Mesenchymal stem cell (in vitro differentiated cells and primary cell): ENCODE data around the gene GP1BB.
A peak's percentile ranks its signal among the peaks of the same experiment; 100 is the strongest.

Experiments used
- DNase-seq: peaks from one replicate; pipeline ENCODE4 v3.0.0-alpha.2; 2013
- H2AFZ ChIP-seq: one replicate; pipeline ENCODE4 v1.6.1; 2013; ENCODE audit warnings: low read depth, mild to moderate bottlenecking, control low read depth, inconsistent platforms, low read length, moderate library complexity
- H2AK5ac ChIP-seq: 2 replicates; pipeline ENCODE4 v1.6.1; 2013; ENCODE audit warnings: low read length, moderate library complexity, mild to moderate bottlenecking, inconsistent platforms; ENCODE audit not compliant: severe bottlenecking
- H2BK120ac ChIP-seq: one replicate; pipeline ENCODE4 v1.6.1; 2013; ENCODE audit warnings: low read depth, mild to moderate bottlenecking, inconsistent platforms, low read length, moderate library complexity
- H2BK12ac ChIP-seq, 2 experiments: one replicate each; pipeline ENCODE4 v1.6.1; 2013; ENCODE audit warnings: inconsistent platforms in 2 of 2, low read length in 2 of 2, mild to moderate bottlenecking in 2 of 2, moderate library complexity in 2 of 2, control low read depth in 1 of 2
- H2BK15ac ChIP-seq: one replicate; pipeline ENCODE4 v1.6.1; 2013; ENCODE audit warnings: mild to moderate bottlenecking, low read depth, inconsistent platforms; ENCODE audit not compliant: poor library complexity, severe bottlenecking
- H2BK5ac ChIP-seq: 2 replicates; pipeline ENCODE4 v1.6.1; 2013; ENCODE audit warnings: low read depth, mild to moderate bottlenecking, low read length, control low read depth, inconsistent platforms; ENCODE audit not compliant: poor library complexity, severe bottlenecking
- H3K14ac ChIP-seq, 2 experiments: one replicate each; pipeline ENCODE4 v1.6.1; 2013; ENCODE audit warnings: inconsistent platforms in 2 of 2, low read length in 2 of 2, control low read depth in 1 of 2, mild to moderate bottlenecking in 1 of 2, moderate library complexity in 1 of 2
- H3K18ac ChIP-seq, 2 experiments: one replicate each; pipeline ENCODE4 v1.6.1; 2013; ENCODE audit warnings: inconsistent platforms in 2 of 2, low read length in 2 of 2, control low read depth in 1 of 2, low read depth in 1 of 2, mild to moderate bottlenecking in 1 of 2
- H3K23ac ChIP-seq, 2 experiments: one replicate each; pipeline ENCODE4 v1.6.1; 2013; ENCODE audit warnings: inconsistent platforms in 2 of 2, low read length in 2 of 2, mild to moderate bottlenecking in 2 of 2, moderate library complexity in 2 of 2, control low read depth in 1 of 2
- H3K27ac ChIP-seq: 2 replicates; pipeline ENCODE4 v1.5.1; 2013; ENCODE audit warnings: mild to moderate bottlenecking, moderate library complexity, low read length, control low read depth, inconsistent platforms; ENCODE audit not compliant: poor library complexity, severe bottlenecking
- H3K27me3 ChIP-seq, 2 experiments: 2 replicates each; pipeline versions ENCODE4 v1.6.1 to v1.7.0; 2013; ENCODE audit warnings: low read length in 2 of 2, mild to moderate bottlenecking in 2 of 2, moderate library complexity in 2 of 2, control low read depth in 1 of 2, inconsistent platforms in 1 of 2; ENCODE audit not compliant: control insufficient read depth in 1 of 2, insufficient read depth in 1 of 2
- H3K36me3 ChIP-seq, 2 experiments: 2 replicates each; pipeline versions ENCODE4 v1.6.1 to v1.7.0; 2013; ENCODE audit warnings: low read length in 2 of 2, control low read depth in 1 of 2, inconsistent platforms in 1 of 2, low read depth in 1 of 2, mild to moderate bottlenecking in 1 of 2; ENCODE audit not compliant: insufficient read depth in 2 of 2, control insufficient read depth in 1 of 2
- H3K4ac ChIP-seq, 2 experiments: one replicate each; pipeline ENCODE4 v1.6.1; 2013; ENCODE audit warnings: inconsistent platforms in 2 of 2, low read length in 2 of 2, mild to moderate bottlenecking in 2 of 2, moderate library complexity in 2 of 2, control low read depth in 1 of 2, low read depth in 1 of 2
- H3K4me1 ChIP-seq: 2 replicates; pipeline ENCODE4 v1.6.1; 2013; ENCODE audit warnings: low read depth, low read length, control low read depth; ENCODE audit not compliant: control insufficient read depth, insufficient read depth
- H3K4me2 ChIP-seq: 2 replicates; pipeline ENCODE4 v1.6.1; 2013; ENCODE audit warnings: low read length, mild to moderate bottlenecking, inconsistent platforms; ENCODE audit not compliant: poor library complexity, severe bottlenecking
- H3K4me3 ChIP-seq, 2 experiments: 2 replicates each; pipeline versions ENCODE4 v1.5.1 to v1.7.0; 2013; ENCODE audit warnings: low read length in 2 of 2, mild to moderate bottlenecking in 2 of 2, control low read depth in 1 of 2, low read depth in 1 of 2; ENCODE audit not compliant: insufficient read depth in 1 of 2
- H3K79me1 ChIP-seq: replicated peaks from 2 replicates; pipeline ENCODE4 v1.6.1; 2013; ENCODE audit warnings: mild to moderate bottlenecking, control low read depth, low read length, inconsistent platforms; ENCODE audit not compliant: poor library complexity, severe bottlenecking
- H3K9ac ChIP-seq: 2 replicates; pipeline ENCODE4 v1.7.0; 2013; ENCODE audit warnings: mild to moderate bottlenecking, low read length, moderate library complexity
- H3K9me3 ChIP-seq: 2 replicates; pipeline ENCODE4 v1.7.0; 2013; ENCODE audit warnings: mild to moderate bottlenecking, low read length; ENCODE audit not compliant: control insufficient read depth
- H4K8ac ChIP-seq: one replicate; pipeline ENCODE4 v1.6.1; 2013; ENCODE audit warnings: inconsistent platforms, mild to moderate bottlenecking, low read length, moderate library complexity
- H4K91ac ChIP-seq: one replicate; pipeline ENCODE4 v1.6.1; 2013; ENCODE audit warnings: mild to moderate bottlenecking, low read length, inconsistent platforms
- WGBS: methylation state at CpG from one replicate; pipeline ENCODE4 v1.1.7; 2013; ENCODE audit warnings: mixed read lengths; 5-methylcytosine and 5-hydroxymethylcytosine counted together

Gene GP1BB

DNA sequence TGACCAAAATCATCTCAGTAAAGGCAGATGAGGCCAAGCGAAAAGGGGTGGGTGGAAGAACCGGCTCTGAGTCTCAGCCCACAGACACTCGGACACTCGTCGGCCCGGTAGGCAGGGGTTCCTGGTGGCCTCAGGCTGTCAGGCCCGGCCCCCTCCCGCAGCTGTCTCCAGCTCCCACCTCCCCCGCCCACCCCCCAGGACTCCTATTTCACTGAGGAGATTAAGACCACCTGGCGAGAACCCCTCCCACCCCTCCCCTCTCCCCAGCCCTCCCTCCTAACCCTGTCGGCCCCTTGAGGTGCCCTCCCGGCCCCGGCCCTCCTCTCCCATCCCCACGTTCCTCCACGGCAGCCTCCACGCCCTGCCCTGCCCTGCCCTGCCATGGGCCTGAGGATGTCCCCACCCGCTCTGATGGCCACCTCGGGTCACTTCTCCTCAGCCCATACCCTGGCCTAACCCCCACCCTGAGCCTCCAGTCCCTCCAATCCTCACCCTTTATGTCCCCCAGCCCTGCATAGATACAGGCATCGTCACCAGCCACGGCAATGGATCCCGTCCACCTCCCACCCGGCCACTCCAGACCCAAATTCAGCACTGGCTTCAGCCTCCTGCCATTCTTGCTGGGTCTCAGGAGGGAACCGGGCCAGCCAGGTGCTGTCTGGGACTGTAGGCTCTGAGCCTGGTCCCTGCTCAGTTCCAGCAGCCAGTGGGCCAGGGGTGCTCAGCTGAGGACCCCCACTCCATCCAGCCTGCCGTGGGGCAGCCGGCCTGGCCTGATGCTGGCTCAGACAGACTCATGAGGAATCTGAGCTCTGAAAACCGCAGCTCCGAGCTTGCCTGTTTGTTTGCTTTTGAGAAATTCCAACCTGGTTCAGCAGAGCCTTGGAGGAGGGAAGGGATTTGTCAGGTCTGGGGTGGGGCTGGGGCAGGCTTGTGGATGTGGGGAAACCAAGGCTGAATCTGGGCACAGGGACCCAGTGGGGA lies 27.5 kb downstream of the GP1BB start:
- Histone ChIP-seq H3K14ac (no peak overlapping the region), H3K4me1 (peaks cover 18% of the 10 kb centered on the region), H3K36me3 (no peaks in the 10 kb centered on the region), H3K23ac (no peak overlapping the region), H3K18ac (no peak overlapping the region), H2BK120ac (no peak overlapping the region), H4K8ac (no peak overlapping the region), H3K27me3 (peaks cover 48 to 69% of the 10 kb centered on the region in 2 experiments), H3K9me3 (no peaks in the 10 kb centered on the region), H2AFZ (no peak overlapping the region), H2BK15ac (no peak overlapping the region), H3K4ac (no peak overlapping the region), H3K4me3 (no peak overlapping the region), H3K9ac (no peak overlapping the region), H2AK5ac (no peak overlapping the region), H3K79me1 (no peaks in the 10 kb centered on the region), H3K4me2 (no peak overlapping the region), H2BK12ac (peak overlapping the region in 1 of 2 experiments; percentile 17), H3K27ac (no peak overlapping the region), H4K91ac (no peak overlapping the region), H2BK5ac (no peak overlapping the region)
- DNase-seq: peak; percentile 49
- 62% methylated on average over 27 of the region's 27 CpGs for WGBS

DNA sequence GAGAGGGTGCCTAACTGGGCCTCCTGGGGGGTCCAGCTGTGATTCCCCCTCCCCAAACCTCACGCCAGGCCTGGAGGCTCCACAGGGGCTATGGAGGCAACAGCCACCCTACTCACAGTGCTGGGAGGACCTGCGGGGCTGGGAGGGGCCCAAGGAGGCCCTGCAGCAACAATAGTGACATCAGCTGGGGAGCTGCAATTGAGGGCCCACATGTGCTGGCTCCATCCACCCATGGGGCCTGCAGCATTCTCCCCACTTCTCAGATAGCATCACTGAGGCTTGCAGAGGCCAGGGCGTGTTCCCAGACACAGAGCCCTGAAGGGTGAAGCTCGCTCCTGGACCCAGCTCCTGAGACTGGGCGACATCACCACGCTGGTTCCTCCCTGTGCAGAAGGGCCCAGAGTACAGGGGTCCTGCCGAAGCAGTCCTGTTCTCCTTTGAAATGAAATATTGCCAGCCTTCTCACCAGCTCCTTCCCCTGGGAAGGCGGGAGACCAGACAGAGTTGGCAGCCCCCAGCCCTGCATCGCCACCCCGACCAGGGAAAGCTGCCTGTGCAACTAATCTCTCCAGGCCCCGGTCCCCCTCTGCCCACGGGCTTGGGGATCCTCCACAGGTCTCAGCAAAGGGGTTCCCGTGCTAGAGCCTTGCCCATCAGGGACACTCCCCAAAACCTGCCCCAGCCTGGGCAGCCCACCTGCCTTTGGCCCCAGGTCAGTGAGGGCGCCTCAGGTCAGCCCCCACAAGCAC lies 28.3 kb downstream of the GP1BB start:
- Histone ChIP-seq H2BK120ac (no peak overlapping the region), H3K18ac (no peak overlapping the region), H2BK12ac (no peak overlapping the region), H4K91ac (no peak overlapping the region), H3K36me3 (no peaks in the 10 kb centered on the region), H3K27ac (no peak overlapping the region), H2BK15ac (no peak overlapping the region), H2BK5ac (no peak overlapping the region), H3K4me1 (peaks cover 17% of the 10 kb centered on the region), H3K4me2 (no peak overlapping the region), H3K4ac (no peak overlapping the region), H3K4me3 (no peak overlapping the region), H2AK5ac (no peak overlapping the region), H3K27me3 (peaks cover 56 to 78% of the 10 kb centered on the region in 2 experiments), H3K79me1 (no peaks in the 10 kb centered on the region), H3K9ac (no peak overlapping the region), H4K8ac (no peak overlapping the region), H2AFZ (no peak overlapping the region), H3K23ac (no peak overlapping the region), H3K14ac (no peak overlapping the region), H3K9me3 (no peaks in the 10 kb centered on the region)
- WGBS: 89% methylated on average over 14 of the region's 14 CpGs
- DNase-seq: no peak

DNA sequence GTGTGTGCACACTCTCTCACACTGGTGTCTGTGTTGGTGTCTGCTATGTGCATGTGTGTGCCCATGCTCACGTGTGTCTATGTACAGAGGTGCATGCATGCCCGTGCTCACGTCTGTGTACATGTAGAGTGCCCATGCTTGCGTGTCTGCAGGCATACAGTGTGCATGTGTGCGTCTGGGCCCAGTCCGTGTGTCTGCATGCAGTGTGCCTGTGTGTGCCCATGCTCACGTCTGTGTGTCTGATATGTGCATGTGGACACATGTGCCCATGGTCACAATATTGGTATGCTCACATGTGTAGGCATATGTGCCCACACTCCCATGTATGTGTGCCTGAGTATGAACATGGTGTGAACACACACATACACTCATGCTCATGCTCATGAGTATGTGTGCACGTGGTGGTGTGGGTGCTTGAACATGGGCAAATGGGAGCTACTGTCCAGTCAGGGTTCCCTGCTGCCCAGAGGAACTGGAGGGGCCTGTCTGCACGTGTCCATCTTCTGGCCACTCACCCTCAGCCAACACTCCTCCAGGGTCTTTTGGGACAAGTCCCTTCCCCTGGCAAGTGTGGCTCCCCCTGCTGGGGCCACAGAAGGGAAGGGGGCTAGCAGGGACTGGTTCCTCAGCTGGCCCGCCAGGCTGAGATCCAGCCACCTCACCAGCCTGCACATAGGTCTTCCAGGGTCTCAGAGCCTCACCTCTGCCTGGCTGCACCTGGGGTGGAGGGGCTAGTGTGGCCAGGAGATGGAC lies 29.9 kb downstream of the GP1BB start:
- Histone ChIP-seq H3K27me3 (peaks cover 70 to 92% of the 10 kb centered on the region in 2 experiments), H3K4me3 (no peak overlapping the region), H3K79me1 (no peaks in the 10 kb centered on the region), H2AFZ (no peak overlapping the region), H2BK120ac (no peak overlapping the region), H3K27ac (no peak overlapping the region), H3K4me2 (no peak overlapping the region), H3K9ac (no peak overlapping the region), H2BK5ac (no peak overlapping the region), H4K91ac (no peak overlapping the region), H3K36me3 (peaks cover 0 to 5% of the 10 kb centered on the region in 2 experiments), H3K23ac (no peak overlapping the region), H2BK15ac (no peak overlapping the region), H2AK5ac (no peak overlapping the region), H3K14ac (no peak overlapping the region), H3K18ac (no peak overlapping the region), H3K9me3 (no peaks in the 10 kb centered on the region), H4K8ac (no peak overlapping the region), H3K4ac (no peak overlapping the region), H3K4me1 (peaks cover 24% of the 10 kb centered on the region), H2BK12ac (no peak overlapping the region)
- WGBS: 87% methylated on average over 8 of the region's 10 CpGs
- DNase-seq: no peak
